ENCODE results near the gene FGD4. TPM values are rescaled to one million over a fixed set of nuclear protein-coding genes. Genes with fewer than 3 reads are reported as not detected.
"Not testable (repeated sequence)": the region's sequence is repeated elsewhere in the genome, so short reads cannot be mapped to it uniquely, and the experiment has no call there.

The FGD4 gene
- total and polyA plus RNA-seq, 2 donors from 2014 or later, result 4.9 to 55.5 TPM

DNA sequence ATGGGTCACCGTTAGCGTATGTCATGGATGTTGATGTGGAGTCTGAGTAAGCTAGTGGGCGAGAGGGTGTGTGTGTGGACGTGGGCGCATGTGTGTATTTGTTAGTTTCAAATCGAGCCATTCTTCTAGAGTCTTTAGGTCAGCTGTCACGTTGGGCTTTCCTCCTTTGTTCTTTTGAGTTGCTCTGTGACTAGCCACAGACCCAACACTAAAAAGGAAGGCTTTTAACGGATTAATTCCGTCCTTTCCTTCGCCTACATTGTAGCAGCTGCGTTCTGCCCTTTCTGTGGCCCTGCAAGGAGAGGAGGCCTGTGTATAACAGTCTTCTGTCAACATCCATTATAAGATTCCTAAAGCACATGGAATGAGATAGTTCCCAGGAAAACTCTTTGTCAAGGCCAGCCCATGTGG is 162.6 kb downstream of the FGD4 start:
- no peaks in the 10 kb centered on the region for H3K27me3 ChIP-seq (ENCODE audit: control insufficient read depth, insufficient read depth, low read length)
- H3K36me3 ChIP-seq (ENCODE audit: control insufficient read depth in 2 of 3, insufficient read depth in 3 of 3, low read length in 3 of 3), result peaks cover 0 to 10% (median 4%) of the 10 kb centered on the region in 3 donors
- TF ChIP-seq, protein P1, sequence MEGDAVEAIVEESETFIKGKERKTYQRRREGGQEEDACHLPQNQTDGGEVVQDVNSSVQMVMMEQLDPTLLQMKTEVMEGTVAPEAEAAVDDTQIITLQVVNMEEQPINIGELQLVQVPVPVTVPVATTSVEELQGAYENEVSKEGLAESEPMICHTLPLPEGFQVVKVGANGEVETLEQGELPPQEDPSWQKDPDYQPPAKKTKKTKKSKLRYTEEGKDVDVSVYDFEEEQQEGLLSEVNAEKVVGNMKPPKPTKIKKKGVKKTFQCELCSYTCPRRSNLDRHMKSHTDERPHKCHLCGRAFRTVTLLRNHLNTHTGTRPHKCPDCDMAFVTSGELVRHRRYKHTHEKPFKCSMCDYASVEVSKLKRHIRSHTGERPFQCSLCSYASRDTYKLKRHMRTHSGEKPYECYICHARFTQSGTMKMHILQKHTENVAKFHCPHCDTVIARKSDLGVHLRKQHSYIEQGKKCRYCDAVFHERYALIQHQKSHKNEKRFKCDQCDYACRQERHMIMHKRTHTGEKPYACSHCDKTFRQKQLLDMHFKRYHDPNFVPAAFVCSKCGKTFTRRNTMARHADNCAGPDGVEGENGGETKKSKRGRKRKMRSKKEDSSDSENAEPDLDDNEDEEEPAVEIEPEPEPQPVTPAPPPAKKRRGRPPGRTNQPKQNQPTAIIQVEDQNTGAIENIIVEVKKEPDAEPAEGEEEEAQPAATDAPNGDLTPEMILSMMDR (IDR thresholded peaks at IDR 0.05; ENCODE audit: borderline replicate concordance, extremely low read depth, insufficient read depth), result no peak
- peaks cover 2 to 15% (median 4%) of the 10 kb centered on the region in 3 donors for H3K4me1 ChIP-seq (ENCODE audit: control insufficient read depth in 2 of 3, insufficient read depth in 2 of 3, low read depth in 1 of 3, low read length in 3 of 3)
- H3K27ac ChIP-seq (ENCODE audit: low read depth in 2 of 2, low read length in 2 of 2), result no peak overlapping the region
- DNase-seq (peak in 1 of 5 donors; percentile 4), FAIRE-seq (no peak)
- H3K9ac ChIP-seq (ENCODE audit: low read length in 3 of 3), result no peak overlapping the region
- H3K4me3 ChIP-seq (ENCODE audit: low read length in 3 of 3), result no peak overlapping the region
- intact Hi-C loops (cut with DNase I), result no loop called here
- no peaks in the 10 kb centered on the region for H3K9me3 ChIP-seq (ENCODE audit: control insufficient read depth in 2 of 3, insufficient read depth in 1 of 3, low read length in 3 of 3)

DNA sequence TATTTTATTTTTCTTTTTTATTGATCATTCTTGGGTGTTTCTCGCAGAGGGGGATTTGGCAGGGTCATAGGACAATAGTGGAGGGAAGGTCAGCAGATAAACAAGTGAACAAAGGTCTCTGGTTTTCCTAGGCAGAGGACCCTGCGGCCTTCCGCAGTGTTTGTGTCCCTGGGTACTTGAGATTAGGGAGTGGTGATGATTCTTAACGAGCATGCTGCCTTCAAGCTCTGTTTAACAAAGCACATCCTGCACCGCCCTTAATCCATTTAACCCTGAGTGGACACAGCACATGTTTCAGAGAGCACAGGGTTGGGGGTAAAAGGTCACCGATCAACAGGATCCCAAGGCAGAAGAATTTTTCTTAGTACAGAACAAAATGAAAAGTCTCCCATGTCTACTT is 163.1 kb downstream of the FGD4 start:
- FAIRE-seq; H3K9ac ChIP-seq (ENCODE audit: low read length in 3 of 3); H3K27ac ChIP-seq (ENCODE audit: low read depth in 2 of 2, low read length in 2 of 2); intact Hi-C loops (cut with DNase I); H3K27me3 ChIP-seq (ENCODE audit: control insufficient read depth, insufficient read depth, low read length); H3K4me3 ChIP-seq (ENCODE audit: low read length in 3 of 3); DNase-seq; H3K9me3 ChIP-seq (ENCODE audit: control insufficient read depth in 2 of 3, insufficient read depth in 1 of 3, low read length in 3 of 3): not testable (repeated sequence)
- Histone ChIP-seq H3K4me1 (ENCODE audit: control insufficient read depth in 2 of 3, insufficient read depth in 2 of 3, low read depth in 1 of 3, low read length in 3 of 3) (peaks cover 5 to 18% (median 5%) of the 10 kb centered on the region in 3 donors), H3K36me3 (ENCODE audit: control insufficient read depth in 2 of 3, insufficient read depth in 3 of 3, low read length in 3 of 3) (peaks cover 0 to 10% (median 4%) of the 10 kb centered on the region in 3 donors)

DNA sequence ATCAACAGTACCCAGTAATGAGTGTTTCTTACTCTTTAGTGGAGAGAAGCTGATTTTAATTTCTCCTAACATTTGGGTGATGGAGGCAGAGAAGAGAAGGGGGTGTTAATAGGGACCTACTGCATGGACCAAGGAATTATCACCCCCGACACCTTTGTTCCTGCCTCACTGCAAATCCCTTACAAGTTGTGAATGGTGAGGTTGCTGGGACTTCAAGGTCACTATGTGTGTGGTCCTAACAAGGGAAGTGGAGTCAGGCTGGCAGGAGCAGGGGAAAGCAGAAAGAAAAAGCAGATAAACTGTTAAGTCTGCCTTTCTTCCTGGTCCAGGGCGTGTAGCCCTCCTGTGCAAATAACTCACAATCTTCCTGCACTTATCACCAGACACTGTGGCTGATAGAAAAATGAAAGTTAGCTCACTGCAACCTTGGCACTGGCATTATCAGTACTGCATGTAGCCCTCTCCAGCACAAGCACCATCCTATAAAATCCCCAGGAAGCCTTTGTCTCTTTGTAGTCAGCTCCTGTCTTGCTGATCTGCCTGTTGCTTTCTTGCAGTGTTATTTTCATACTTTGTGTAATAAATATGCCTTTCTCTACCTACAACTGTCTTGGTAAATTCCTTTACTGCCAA is 167.4 kb downstream of the FGD4 start:
- H3K4me1 ChIP-seq (ENCODE audit: control insufficient read depth in 2 of 3, insufficient read depth in 2 of 3, low read depth in 1 of 3, low read length in 3 of 3), result peaks cover 5 to 15% (median 10%) of the 10 kb centered on the region in 3 donors
- no peaks in the 10 kb centered on the region for H3K9me3 ChIP-seq (ENCODE audit: control insufficient read depth in 2 of 3, insufficient read depth in 1 of 3, low read length in 3 of 3)
- peaks cover 0 to 10% (median 4%) of the 10 kb centered on the region in 3 donors for H3K36me3 ChIP-seq (ENCODE audit: control insufficient read depth in 2 of 3, insufficient read depth in 3 of 3, low read length in 3 of 3)
- no peaks in the 10 kb centered on the region for H3K27me3 ChIP-seq (ENCODE audit: control insufficient read depth, insufficient read depth, low read length)
- DNase-seq (no peak), FAIRE-seq (no peak)
- H3K27ac ChIP-seq (ENCODE audit: low read depth in 2 of 2, low read length in 2 of 2), result peak overlapping the region in 1 of 2 donors; percentile 15
- H3K9ac ChIP-seq (ENCODE audit: low read length in 3 of 3), result peak overlapping the region in 1 of 3 donors; percentile 6
- H3K4me3 ChIP-seq (ENCODE audit: low read length in 3 of 3), result no peak overlapping the region
- intact Hi-C loops (cut with DNase I), result no loop called here
- TF ChIP-seq, protein P1 (IDR thresholded peaks at IDR 0.05; ENCODE audit: borderline replicate concordance, extremely low read depth, insufficient read depth), result no peak

DNA sequence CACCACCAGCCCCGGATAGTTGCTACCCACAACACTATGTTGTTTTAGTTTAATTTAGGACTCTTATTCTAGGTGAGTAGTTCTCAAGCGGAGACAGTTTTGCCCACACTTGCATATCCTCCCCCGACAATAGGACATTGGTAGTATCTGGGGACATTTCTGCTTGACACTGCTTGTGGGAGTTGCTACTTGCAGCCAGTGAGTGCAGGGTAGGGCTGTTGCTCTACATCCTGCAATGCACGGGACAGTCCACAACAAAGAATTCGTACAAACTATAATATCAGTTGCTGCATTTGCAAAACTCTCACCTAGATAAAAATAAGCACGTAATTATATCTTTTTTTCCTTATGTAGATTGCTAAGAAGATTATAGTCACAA is 167.9 kb downstream of the FGD4 start:
- Histone ChIP-seq H3K27ac (ENCODE audit: low read depth in 2 of 2, low read length in 2 of 2) (peak overlapping the region in 1 of 2 donors; percentile 48), H3K9me3 (ENCODE audit: control insufficient read depth in 2 of 3, insufficient read depth in 1 of 3, low read length in 3 of 3) (no peaks in the 10 kb centered on the region), H3K4me3 (ENCODE audit: low read length in 3 of 3) (no peak overlapping the region), H3K9ac (ENCODE audit: low read length in 3 of 3) (peak overlapping the region in 1 of 3 donors; percentile 6), H3K27me3 (ENCODE audit: control insufficient read depth, insufficient read depth, low read length) (no peaks in the 10 kb centered on the region), H3K4me1 (ENCODE audit: control insufficient read depth in 2 of 3, insufficient read depth in 2 of 3, low read depth in 1 of 3, low read length in 3 of 3) (peaks cover 5 to 15% (median 8%) of the 10 kb centered on the region in 3 donors), H3K36me3 (ENCODE audit: control insufficient read depth in 2 of 3, insufficient read depth in 3 of 3, low read length in 3 of 3) (peaks cover 0 to 10% (median 4%) of the 10 kb centered on the region in 3 donors)
- TF ChIP-seq, protein P1 (IDR thresholded peaks at IDR 0.05; ENCODE audit: borderline replicate concordance, extremely low read depth, insufficient read depth), result no peak
- intact Hi-C loops (cut with DNase I), result no loop called here
- FAIRE-seq (no peak), DNase-seq (peak in 2 of 5 donors; percentile 48 to 50)

Measured in kidney (tissue), 14 donors.